Spleen (tissue), 7 donors: ENCODE data around the gene FBLIM1.

Experiments used
- POLR2A ChIP-seq, 3 donors: fragments of 450-650 bp; IDR thresholded peaks; one replicate each; pipeline ENCODE4 v1.5.1; 2017; ENCODE audit warnings: antibody characterized with exemption in 3 of 3, mild to moderate bottlenecking in 1 of 3
- POLR2AphosphoS5 ChIP-seq, 3 donors: sonication (generic); formaldehyde crosslinking; IDR thresholded peaks; one replicate each; pipeline ENCODE4 v1.5.1; 2017; ENCODE audit warnings: antibody characterized with exemption in 3 of 3
- TF ChIP-seq, protein P1 (sequence below), 11 experiments: fragments of 200-600 bp in 7 of 11; fragments of 450-650 bp in 4 of 11; sonication (generic) in 4 of 11; IDR thresholded peaks in 8 of 11; conservative IDR thresholded peaks in 3 of 11; 1 replicate in 7 of 11; 2 replicates in 4 of 11; pipeline versions ENCODE4 v1.4.0 to v1.8.0; 2016 to 2021; ENCODE audit warnings: antibody characterized with exemption in 11 of 11, inconsistent platforms in 4 of 11, mild to moderate bottlenecking in 1 of 11
- donor health status: DM: no; HTN: no; CAD: no; lungs with moderate emphysema.
- donor health status: DM: no; HTN: no; CAD: no.
- donor health status: DM: no; HTN: no; CAD: no.

DNA sequence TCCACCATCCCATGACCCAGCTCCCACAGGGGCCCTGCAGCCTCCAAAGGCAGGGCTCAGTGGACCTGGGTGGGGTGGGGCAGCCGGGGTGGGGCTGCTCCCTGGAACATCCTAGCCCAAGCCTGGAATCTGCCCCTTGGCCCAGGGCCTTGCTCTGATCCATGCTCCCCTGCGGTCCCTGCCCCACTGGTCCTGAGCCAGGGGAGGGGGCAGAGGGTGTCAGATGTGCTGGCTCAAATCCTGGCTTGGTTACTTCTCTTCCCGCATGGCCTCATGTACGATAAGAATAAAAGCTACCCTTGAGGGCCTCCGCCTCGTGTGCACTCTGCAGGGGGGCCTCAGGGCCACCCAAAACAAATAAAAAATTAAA is 21.7 kb upstream of the FBLIM1 start:
- TF ChIP-seq POLR2A (IDR thresholded peaks at IDR 0.05) (no peak), POLR2AphosphoS5 (IDR thresholded peaks at IDR 0.05) (no peak)
- TF ChIP-seq, protein P1, sequence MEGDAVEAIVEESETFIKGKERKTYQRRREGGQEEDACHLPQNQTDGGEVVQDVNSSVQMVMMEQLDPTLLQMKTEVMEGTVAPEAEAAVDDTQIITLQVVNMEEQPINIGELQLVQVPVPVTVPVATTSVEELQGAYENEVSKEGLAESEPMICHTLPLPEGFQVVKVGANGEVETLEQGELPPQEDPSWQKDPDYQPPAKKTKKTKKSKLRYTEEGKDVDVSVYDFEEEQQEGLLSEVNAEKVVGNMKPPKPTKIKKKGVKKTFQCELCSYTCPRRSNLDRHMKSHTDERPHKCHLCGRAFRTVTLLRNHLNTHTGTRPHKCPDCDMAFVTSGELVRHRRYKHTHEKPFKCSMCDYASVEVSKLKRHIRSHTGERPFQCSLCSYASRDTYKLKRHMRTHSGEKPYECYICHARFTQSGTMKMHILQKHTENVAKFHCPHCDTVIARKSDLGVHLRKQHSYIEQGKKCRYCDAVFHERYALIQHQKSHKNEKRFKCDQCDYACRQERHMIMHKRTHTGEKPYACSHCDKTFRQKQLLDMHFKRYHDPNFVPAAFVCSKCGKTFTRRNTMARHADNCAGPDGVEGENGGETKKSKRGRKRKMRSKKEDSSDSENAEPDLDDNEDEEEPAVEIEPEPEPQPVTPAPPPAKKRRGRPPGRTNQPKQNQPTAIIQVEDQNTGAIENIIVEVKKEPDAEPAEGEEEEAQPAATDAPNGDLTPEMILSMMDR (IDR thresholded peaks at IDR 0.05 in 8 of 11, conservative IDR thresholded peaks at IDR 0.05 in 3 of 11) = no peak
